GM19043 (cell line): Measurements from ENCODE around the gene DGLUCY.
"Not testable (repeated sequence)": the region's sequence is repeated elsewhere in the genome, so short reads cannot be mapped to it uniquely, and the experiment has no call there.

Source experiments
- ATAC-seq: cut with Tn5 transposase; IDR thresholded peaks from one replicate; pipeline ENCODE4 v1.9.1; 2021; ENCODE audit warnings: low read depth; ENCODE audit not compliant: unreplicated experiment

DGLUCY gene

GRCh38 chr14:91200802-91201201, 86.9 kb downstream of the DGLUCY start:
- not testable (repeated sequence) for ATAC-seq

GRCh38 chr14:91202234-91202974, 88.5 kb downstream of the DGLUCY start:
- no peak for ATAC-seq

- no peak for ATAC-seq
These were observed 90.8 kb downstream of the DGLUCY start for GRCh38 chr14:91204657-91205056.

- no peak for ATAC-seq
These were observed 91.6 kb downstream of the DGLUCY start for GRCh38 chr14:91205459-91205858.

GRCh38 chr14:91207008-91207407, 93.1 kb downstream of the DGLUCY start:
- no peak for ATAC-seq

- no peak for ATAC-seq
These were observed 97.1 kb downstream of the DGLUCY start for GRCh38 chr14:91211017-91211416.

GRCh38 chr14:91214306-91214705, 100.4 kb downstream of the DGLUCY start:
- no peak for ATAC-seq

GRCh38 chr14:91215381-91215780, 101.5 kb downstream of the DGLUCY start:
- no peak for ATAC-seq

- ATAC-seq = no peak
These were observed 102.9 kb downstream of the DGLUCY start for GRCh38 chr14:91216731-91217226.

- ATAC-seq = no peak
These were observed 104.1 kb downstream of the DGLUCY start for GRCh38 chr14:91218014-91218413.

- no peak for ATAC-seq
These were observed 105.9 kb downstream of the DGLUCY start for GRCh38 chr14:91219517-91220389.

GRCh38 chr14:91220581-91221000, 106.7 kb downstream of the DGLUCY start:
- ATAC-seq = no peak

- ATAC-seq = no peak
These were observed 107.4 kb downstream of the DGLUCY start for GRCh38 chr14:91221270-91221669.

GRCh38 chr14:91223028-91223783, 109.3 kb downstream of the DGLUCY start:
- ATAC-seq = no peak

- ATAC-seq = no peak
These were observed 111.2 kb downstream of the DGLUCY start for GRCh38 chr14:91225025-91225424.

- not testable (repeated sequence) for ATAC-seq
These were observed 112.5 kb downstream of the DGLUCY start for GRCh38 chr14:91226360-91226759.

GRCh38 chr14:91227183-91227628, 113.3 kb downstream of the DGLUCY start:
- ATAC-seq = no peak

GRCh38 chr14:91228112-91229004, 114.5 kb downstream of the DGLUCY start:
- peak; percentile 80 for ATAC-seq

GRCh38 chr14:91229005-91229382, 115.1 kb downstream of the DGLUCY start:
- no peak for ATAC-seq

- peak; percentile 68 for ATAC-seq
These were observed 115.9 kb downstream of the DGLUCY start for GRCh38 chr14:91229743-91230200.
